HepG2 (cell line): ENCODE data around the gene SUCLA2. TPM values are rescaled to one million over a fixed set of nuclear protein-coding genes. Genes with fewer than 3 reads are reported as not detected.

Experiments
- CENPT ChIP-seq: sonication (generic); formaldehyde crosslinking; IDR thresholded peaks from 2 replicates; pipeline ENCODE4 v1.8.0; 2022; ENCODE audit warnings: low read depth, mild to moderate bottlenecking, moderate library complexity, missing genetic modification reagents
- KAT7 ChIP-seq: IDR thresholded peaks from 2 replicates; pipeline ENCODE4 v1.6.1; 2018; ENCODE audit warnings: borderline replicate concordance, missing compliant biosample characterization
- LCORL ChIP-seq, 2 experiments: fragments of 450-650 bp in 1 of 2; sonication (generic) in 1 of 2; formaldehyde crosslinking in 1 of 2; IDR thresholded peaks; 2 replicates each; pipeline versions ENCODE4 v1.5.0 to v1.6.1; 2017 to 2020; ENCODE audit warnings: antibody characterized with exemption in 1 of 2, missing genetic modification reagents in 1 of 2
- PCBP1 ChIP-seq: fragments of 200-400 bp; formaldehyde crosslinking; IDR thresholded peaks from 2 replicates; pipeline ENCODE4 v1.6.1; 2017; ENCODE audit warnings: mild to moderate bottlenecking, low read depth, low read length, borderline replicate concordance
- POLR2A ChIP-seq, 2 experiments: IDR thresholded peaks; 2 replicates each; pipeline ENCODE4 v1.6.1; 2011; ENCODE audit warnings: low read depth in 2 of 2, low read length in 2 of 2, mild to moderate bottlenecking in 1 of 2, moderate library complexity in 1 of 2; ENCODE audit not compliant: insufficient read depth in 1 of 2
- RBM39 ChIP-seq: fragments of 200-400 bp; formaldehyde crosslinking; IDR thresholded peaks from one replicate; pipeline ENCODE4 v1.6.1; 2018; ENCODE audit warnings: antibody characterized with exemption, mild to moderate bottlenecking, low read depth, low read length; ENCODE audit not compliant: poor library complexity, severe bottlenecking
- TOE1 ChIP-seq: sonication (generic); formaldehyde crosslinking; IDR thresholded peaks from 2 replicates; pipeline ENCODE4 v1.4.0; 2020; ENCODE audit warnings: mild to moderate bottlenecking, missing genetic modification reagents
- ZC3H4 ChIP-seq: sonication (generic); formaldehyde crosslinking; IDR thresholded peaks from 2 replicates; pipeline ENCODE4 v1.4.0; 2020; ENCODE audit warnings: missing genetic modification reagents, borderline replicate concordance
- ZFP36 ChIP-seq: fragments of 150-350 bp; IDR thresholded peaks from 2 replicates; pipeline ENCODE4 v1.6.1; 2018; ENCODE audit warnings: borderline replicate concordance, low read length, low read depth; ENCODE audit not compliant: partially characterized antibody
- ZNF326 ChIP-seq: sonication (generic); formaldehyde crosslinking; IDR thresholded peaks from 2 replicates; pipeline ENCODE4 v1.4.0; 2020; ENCODE audit warnings: missing genetic modification reagents, borderline replicate concordance
- ZNF451 ChIP-seq: sonication (generic); formaldehyde crosslinking; IDR thresholded peaks from 2 replicates; pipeline ENCODE4 v1.5.0; 2020; ENCODE audit warnings: mild to moderate bottlenecking, missing genetic modification reagents
- ZNF569 ChIP-seq: sonication (generic); formaldehyde crosslinking; IDR thresholded peaks from 2 replicates; pipeline ENCODE4 v1.5.0; 2020; ENCODE audit warnings: mild to moderate bottlenecking, missing genetic modification reagents, moderate library complexity, borderline replicate concordance
- polyA plus RNA-seq, 8 experiments: library from polyadenylated mRNA; depleted of rRNA in 3 of 8; stranded (reverse) in 7 of 8; unstranded in 1 of 8; fragments of >200 nt; fragmentation: Illumina TruSeq in 4 of 8; extraction: Trizol in 4 of 8; gene quantifications; 2 replicates each; pipeline versions ENCODE4 v1.2.1 to v1.2.3, GENCODE V29; 2011 to 2016; ENCODE audit warnings: low read depth in 4 of 8, missing spikeins in 1 of 8, mixed read lengths in 1 of 8; ENCODE audit not compliant: insufficient read depth in 1 of 8
- total RNA-seq, 5 experiments: library from RNA; depleted of rRNA; stranded (reverse); fragments of >200 nt; fragmentation: Illumina TruSeq; extraction: Trizol; gene quantifications; 2 replicates each; pipeline ENCODE4 v1.2.3, GENCODE V29; 2016; ENCODE audit warnings: low read depth in 1 of 5
- TF ChIP-seq, protein P1 (sequence below): sonication (generic); formaldehyde crosslinking; IDR thresholded peaks from 2 replicates; pipeline ENCODE4 v1.8.1; 2022; ENCODE audit warnings: low read depth, mild to moderate bottlenecking, missing genetic modification reagents

The SUCLA2 gene
- total and polyA plus RNA-seq, 2 of the 13 experiments (the other 11 are each of a cell fraction or from before 2014, with no cell fraction given), result 28.4 to 77.1 TPM

DNA sequence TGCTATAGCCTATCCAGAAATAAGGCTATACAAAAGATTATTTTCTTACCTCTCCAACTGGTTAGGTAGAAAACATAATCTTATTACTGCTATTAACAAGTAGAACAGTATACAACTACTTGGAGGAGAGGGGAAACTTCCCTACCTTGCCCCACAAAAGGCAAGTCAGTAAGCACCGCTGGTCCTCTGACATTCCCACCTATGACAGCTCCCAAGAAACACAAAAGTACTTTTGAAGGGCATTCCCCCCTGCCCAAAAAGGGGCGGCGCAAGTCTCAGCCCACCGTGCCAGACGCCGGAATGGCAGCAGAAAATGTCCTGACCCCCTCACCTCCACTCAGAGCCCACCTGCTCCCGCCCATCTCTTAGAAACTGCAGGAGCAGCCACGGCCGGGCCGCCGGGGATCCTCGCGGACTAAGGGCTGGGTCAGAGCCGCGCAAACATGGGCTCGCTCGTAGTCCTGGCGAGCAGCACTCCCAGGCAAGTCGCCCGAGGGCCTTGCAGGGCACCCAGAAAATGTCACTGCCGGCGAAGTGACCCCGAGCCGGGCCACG, 437 bp downstream of the SUCLA2 start (continued):
- TF ChIP-seq, protein P1, sequence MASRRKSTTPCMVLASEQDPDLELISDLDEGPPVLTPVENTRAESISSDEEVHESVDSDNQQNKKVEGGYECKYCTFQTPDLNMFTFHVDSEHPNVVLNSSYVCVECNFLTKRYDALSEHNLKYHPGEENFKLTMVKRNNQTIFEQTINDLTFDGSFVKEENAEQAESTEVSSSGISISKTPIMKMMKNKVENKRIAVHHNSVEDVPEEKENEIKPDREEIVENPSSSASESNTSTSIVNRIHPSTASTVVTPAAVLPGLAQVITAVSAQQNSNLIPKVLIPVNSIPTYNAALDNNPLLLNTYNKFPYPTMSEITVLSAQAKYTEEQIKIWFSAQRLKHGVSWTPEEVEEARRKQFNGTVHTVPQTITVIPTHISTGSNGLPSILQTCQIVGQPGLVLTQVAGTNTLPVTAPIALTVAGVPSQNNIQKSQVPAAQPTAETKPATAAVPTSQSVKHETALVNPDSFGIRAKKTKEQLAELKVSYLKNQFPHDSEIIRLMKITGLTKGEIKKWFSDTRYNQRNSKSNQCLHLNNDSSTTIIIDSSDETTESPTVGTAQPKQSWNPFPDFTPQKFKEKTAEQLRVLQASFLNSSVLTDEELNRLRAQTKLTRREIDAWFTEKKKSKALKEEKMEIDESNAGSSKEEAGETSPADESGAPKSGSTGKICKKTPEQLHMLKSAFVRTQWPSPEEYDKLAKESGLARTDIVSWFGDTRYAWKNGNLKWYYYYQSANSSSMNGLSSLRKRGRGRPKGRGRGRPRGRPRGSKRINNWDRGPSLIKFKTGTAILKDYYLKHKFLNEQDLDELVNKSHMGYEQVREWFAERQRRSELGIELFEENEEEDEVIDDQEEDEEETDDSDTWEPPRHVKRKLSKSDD, result peak; percentile 12; the same call in 1 of the 2 replicates
- peak; percentile 57; the same call in 1 of the 2 replicates for TF ChIP-seq ZC3H4
- TF ChIP-seq POLR2A (IDR thresholded peaks at IDR 0.05; ENCODE audit: insufficient read depth in 1 of 2, low read depth in 2 of 2, low read length in 2 of 2), result no peak
- TF ChIP-seq ZNF569 (CRISPR knock-in tag), result no peak
- TF ChIP-seq ZNF326 (CRISPR knock-in tag), result no peak
- TF ChIP-seq LCORL (IDR thresholded peaks at IDR 0.05), result no peak
- TF ChIP-seq LCORL (CRISPR knock-in tag; IDR thresholded peaks at IDR 0.05), result peak; percentile 16; the same call in 1 of the 2 replicates
- no peak for TF ChIP-seq KAT7
- TF ChIP-seq ZNF451 (CRISPR knock-in tag), result no peak
- TF ChIP-seq ZFP36, result no peak
- no peak for TF ChIP-seq TOE1
- TF ChIP-seq PCBP1, result 0 out of 2 replicates have a peak, but pooled peaks have one; percentile 54
- TF ChIP-seq RBM39, result no peak
- TF ChIP-seq CENPT (CRISPR knock-in tag), result 0 out of 2 replicates have a peak, but pooled peaks have one; percentile 73
